ENCODE measurements around the gene JHY. TPM values are rescaled to one million over a fixed set of nuclear protein-coding genes. Genes with fewer than 3 reads are reported as not detected.

JHY gene
- total RNA-seq, 1 experiment from 2014 or later, result 0.79 TPM

GRCh38 chr11:122874991-122875390, 7.6 kb upstream of the JHY start:
- H3T11ph ChIP-seq (ENCODE audit: low read length), result no peak overlapping the region
- no peaks in the 10 kb centered on the region for H4K20me1 ChIP-seq (ENCODE audit: control insufficient read depth, insufficient read depth, insufficient read length)
- no peak overlapping the region for H2AFZ ChIP-seq (ENCODE audit: low read length)
- no peak for TF ChIP-seq CTCF (conservative IDR thresholded peaks at IDR 0.05)
- Mint-ChIP-seq H3K27me3 (ENCODE audit: low read depth) (no peaks in the 10 kb centered on the region), H3K4me1 (peaks cover 8 to 11% of the 10 kb centered on the region in 2 experiments), H3K36me3 (ENCODE audit: insufficient read depth in 1 of 3, low read depth in 3 of 3) (no peaks in the 10 kb centered on the region), H3K4me3 (no peak overlapping the region), H3K27ac (no peak overlapping the region), H3K9me3 (no peaks in the 10 kb centered on the region)
- H2BK20ac ChIP-seq (ENCODE audit: low read depth, low read length, poor library complexity, severe bottlenecking), result no peak overlapping the region
- H2BK12ac ChIP-seq (ENCODE audit: insufficient read length, low read depth, low read length), result no peak overlapping the region
- H3K79me1 ChIP-seq (ENCODE audit: insufficient read depth, low read depth, low read length, poor library complexity, severe bottlenecking), result no peaks in the 10 kb centered on the region
- no peak overlapping the region for H3K27ac ChIP-seq (ENCODE audit: insufficient read length, low read depth, low read length)
- H4K8ac ChIP-seq (replicated peaks; ENCODE audit: insufficient read length, low read depth, low read length), result no peak overlapping the region
- H3K9me3 ChIP-seq (ENCODE audit: control insufficient read depth, low read depth, low read length), result no peaks in the 10 kb centered on the region
- no peak overlapping the region for H3K9ac ChIP-seq (ENCODE audit: extremely low read depth, insufficient read length, low read length)
- no peak overlapping the region for H3K18ac ChIP-seq (ENCODE audit: insufficient read length, low read depth, low read length)
- no peak overlapping the region for H2BK5ac ChIP-seq (ENCODE audit: insufficient read length, low read length)
- peaks cover 5% of the 10 kb centered on the region; the same call in 1 of the 2 replicates for H3K4me1 ChIP-seq (ENCODE audit: insufficient read depth, low read length)
- no peak overlapping the region for H3K4ac ChIP-seq (ENCODE audit: low read depth, low read length)
- H3K27me3 ChIP-seq (ENCODE audit: insufficient read depth, low read length), result no peaks in the 10 kb centered on the region
- no peaks in the 10 kb centered on the region for H3K79me2 ChIP-seq (ENCODE audit: insufficient read depth, low read length)
- no peak overlapping the region for H3K4me2 ChIP-seq (ENCODE audit: insufficient read depth, insufficient read length, low read length)
- no peak overlapping the region for H3K56ac ChIP-seq (ENCODE audit: insufficient read length, low read depth, low read length)
- no peak for DNase-seq
- no peak overlapping the region for H2BK15ac ChIP-seq (ENCODE audit: low read depth, low read length)
- H2AK5ac ChIP-seq (ENCODE audit: insufficient read length, low read length), result no peak overlapping the region
- no peak overlapping the region for H4K91ac ChIP-seq (ENCODE audit: insufficient read length, low read depth, low read length)
- no peak overlapping the region for H2BK120ac ChIP-seq (ENCODE audit: low read depth, low read length, poor library complexity, severe bottlenecking)
- H3K14ac ChIP-seq (ENCODE audit: insufficient read depth, low read length), result no peak overlapping the region
- H3K23ac ChIP-seq (ENCODE audit: insufficient read length, low read depth, low read length), result no peak overlapping the region
- no peak overlapping the region for H4K5ac ChIP-seq (ENCODE audit: insufficient read length, low read depth, low read length)
- no CpG with 5 or more reads among the region's 7 CpGs for WGBS (ENCODE audit: extremely low coverage, insufficient read length, low lambda C conversion rate)
- no peaks in the 10 kb centered on the region for H3K23me2 ChIP-seq (ENCODE audit: insufficient read length, low read depth, low read length, poor library complexity, severe bottlenecking)
